Measurements from ENCODE around the gene JARID2.
A peak's percentile ranks its signal among the peaks of the same experiment; 100 is the strongest.

The JARID2 gene

GRCh38 chr6:15330174-15330944 lies 84.5 kb downstream of the JARID2 start:
- no peak for DNase-seq

- DNase-seq: no peak
These were observed 85.3 kb downstream of the JARID2 start for GRCh38 chr6:15331143-15331542.

- no peak for DNase-seq
These were observed 85.9 kb downstream of the JARID2 start for GRCh38 chr6:15331629-15332251.

GRCh38 chr6:15332446-15332845 lies 86.6 kb downstream of the JARID2 start:
- DNase-seq: no peak

GRCh38 chr6:15335385-15335784 lies 89.5 kb downstream of the JARID2 start:
- no peak for DNase-seq

- no peak for DNase-seq
These were observed 90.0 kb downstream of the JARID2 start for GRCh38 chr6:15335916-15336315.

- no peak for DNase-seq
These were observed 91.2 kb downstream of the JARID2 start for GRCh38 chr6:15336900-15337560.

- DNase-seq: peak in 1 of 56 donors; percentile 15
These were observed 91.7 kb downstream of the JARID2 start for GRCh38 chr6:15337582-15337981.

GRCh38 chr6:15338476-15338875 lies 92.6 kb downstream of the JARID2 start:
- DNase-seq: no peak

- DNase-seq: no peak
These were observed 93.2 kb downstream of the JARID2 start for GRCh38 chr6:15339081-15339480.

GRCh38 chr6:15340105-15340601 lies 94.3 kb downstream of the JARID2 start:
- DNase-seq: no peak

- DNase-seq: no peak
These were observed 94.9 kb downstream of the JARID2 start for GRCh38 chr6:15340775-15341174.

- no peak for DNase-seq
These were observed 95.6 kb downstream of the JARID2 start for GRCh38 chr6:15341311-15342001.

GRCh38 chr6:15342114-15342513 lies 96.2 kb downstream of the JARID2 start:
- DNase-seq: no peak

GRCh38 chr6:15343490-15344191 lies 97.8 kb downstream of the JARID2 start:
- DNase-seq: no peak

- DNase-seq: no peak
These were observed 98.3 kb downstream of the JARID2 start for GRCh38 chr6:15344192-15344519.

- no peak for DNase-seq
These were observed 99.0 kb downstream of the JARID2 start for GRCh38 chr6:15344831-15345230.

- DNase-seq: no peak
These were observed 100.4 kb downstream of the JARID2 start for GRCh38 chr6:15346315-15346714.

- peak in 1 of 56 donors; percentile 10 for DNase-seq
These were observed 102.7 kb downstream of the JARID2 start for GRCh38 chr6:15348528-15348927.

GRCh38 chr6:15349379-15349778 lies 103.5 kb downstream of the JARID2 start:
- no peak for DNase-seq

GRCh38 chr6:15350386-15351083 lies 104.7 kb downstream of the JARID2 start:
- no peak for DNase-seq

Data from nucleus accumbens (tissue), 56 donors.